HG02623 (cell line): ENCODE data around the gene KLF14.
"Not testable (repeated sequence)": the region's sequence is repeated elsewhere in the genome, so short reads cannot be mapped to it uniquely, and the experiment has no call there.

Experiments used
- ATAC-seq: cut with Tn5 transposase; IDR thresholded peaks from one replicate; pipeline ENCODE4 v1.9.1; 2021; ENCODE audit warnings: moderate library complexity; ENCODE audit not compliant: unreplicated experiment

KLF14 gene

DNA sequence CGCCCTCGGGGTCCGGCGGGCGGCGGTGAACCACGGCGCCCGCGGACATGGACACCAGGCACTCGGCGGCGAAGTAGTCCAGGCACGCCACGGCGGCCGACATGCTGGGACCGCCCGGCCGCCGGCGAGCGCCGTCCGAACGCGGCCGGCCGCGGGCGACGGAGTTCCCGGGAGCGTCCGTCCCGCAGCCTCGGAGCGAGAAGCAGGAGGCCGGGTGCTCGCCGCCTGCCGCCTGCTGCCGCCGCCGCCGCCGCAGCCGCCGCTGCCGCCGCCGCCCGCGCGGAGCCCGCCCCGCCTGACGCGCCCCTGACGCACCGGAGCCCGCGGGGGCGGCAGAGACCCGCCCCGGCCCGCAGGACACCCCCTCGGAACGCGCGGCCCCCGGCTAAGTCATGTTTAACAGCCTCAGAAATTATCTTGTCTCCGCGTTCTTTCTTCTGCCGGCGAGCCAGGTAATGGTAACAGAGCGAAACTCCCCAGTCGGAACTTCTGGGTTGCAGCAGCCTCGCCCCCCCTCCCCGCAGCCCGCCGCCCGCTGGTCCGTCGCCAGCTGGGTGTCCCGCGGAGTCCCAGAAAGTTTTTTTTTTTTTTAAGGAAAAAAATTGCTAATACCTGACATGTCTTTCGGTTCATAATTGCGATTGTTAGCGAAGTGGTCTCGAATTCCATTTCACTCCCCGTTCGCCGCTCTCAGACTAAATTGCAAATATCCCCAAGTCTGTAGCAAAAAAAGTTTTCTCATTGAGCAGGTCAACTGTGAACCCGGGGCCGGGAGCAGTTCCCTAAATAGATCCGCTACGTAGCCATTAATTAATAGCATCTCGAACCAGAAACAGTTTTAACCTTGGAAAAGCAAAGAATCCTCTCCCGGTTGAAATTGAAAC lies at the start of gene KLF14:
Gene KLF14 (minus strand): TSS at position 277 of the 884 bp plus-strand sequence. CDS start 174 bp downstream, at position 103.
- no peak for ATAC-seq

- ATAC-seq = no peak
Observed at GRCh38 chr7:130781346-130781745, 47.3 kb upstream of the KLF14 start.

DNA sequence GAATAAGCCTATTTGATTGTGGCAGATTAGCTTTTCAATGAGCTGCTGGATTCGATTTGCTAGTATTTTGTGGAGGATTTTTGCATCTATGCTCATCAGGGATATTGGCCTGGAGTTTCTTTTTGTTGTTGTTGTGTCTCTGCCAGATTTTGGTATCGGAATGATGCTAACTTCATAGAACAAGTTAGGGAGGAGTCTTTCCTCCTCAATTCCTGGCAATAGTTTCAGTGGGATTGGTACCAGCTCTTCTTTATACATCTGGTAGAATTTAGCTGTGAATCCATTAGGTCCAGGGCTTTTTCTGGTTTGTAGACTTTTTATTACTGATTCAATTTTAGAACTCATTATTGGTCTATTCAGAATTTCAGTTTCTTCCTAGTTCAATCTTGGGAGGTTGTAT lies 43.4 kb upstream of the KLF14 start:
- no peak for ATAC-seq

GRCh38 chr7:130772456-130772855 lies 38.4 kb upstream of the KLF14 start:
- not testable (repeated sequence) for ATAC-seq

DNA sequence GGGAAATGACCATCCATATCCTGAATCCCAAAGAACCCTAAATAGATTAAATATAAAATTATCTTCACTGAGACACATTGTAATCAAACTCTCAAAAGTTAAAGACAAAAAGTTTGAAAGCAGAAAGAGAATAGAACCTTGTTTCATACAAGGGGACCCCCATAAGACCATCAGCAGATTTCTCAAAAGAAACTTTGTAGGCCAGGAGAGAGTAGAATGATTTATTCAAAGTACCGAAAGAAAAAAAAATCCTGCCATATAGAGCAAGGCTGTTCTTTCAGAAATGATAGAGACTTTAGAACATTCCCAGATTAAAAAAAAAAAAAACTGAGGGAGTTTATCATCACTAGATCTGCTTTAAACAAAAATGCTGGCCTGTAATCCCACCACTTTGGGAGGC lies 34.8 kb upstream of the KLF14 start:
- no peak for ATAC-seq

GRCh38 chr7:130764569-130764968 lies 30.6 kb upstream of the KLF14 start:
- not testable (repeated sequence) for ATAC-seq

DNA sequence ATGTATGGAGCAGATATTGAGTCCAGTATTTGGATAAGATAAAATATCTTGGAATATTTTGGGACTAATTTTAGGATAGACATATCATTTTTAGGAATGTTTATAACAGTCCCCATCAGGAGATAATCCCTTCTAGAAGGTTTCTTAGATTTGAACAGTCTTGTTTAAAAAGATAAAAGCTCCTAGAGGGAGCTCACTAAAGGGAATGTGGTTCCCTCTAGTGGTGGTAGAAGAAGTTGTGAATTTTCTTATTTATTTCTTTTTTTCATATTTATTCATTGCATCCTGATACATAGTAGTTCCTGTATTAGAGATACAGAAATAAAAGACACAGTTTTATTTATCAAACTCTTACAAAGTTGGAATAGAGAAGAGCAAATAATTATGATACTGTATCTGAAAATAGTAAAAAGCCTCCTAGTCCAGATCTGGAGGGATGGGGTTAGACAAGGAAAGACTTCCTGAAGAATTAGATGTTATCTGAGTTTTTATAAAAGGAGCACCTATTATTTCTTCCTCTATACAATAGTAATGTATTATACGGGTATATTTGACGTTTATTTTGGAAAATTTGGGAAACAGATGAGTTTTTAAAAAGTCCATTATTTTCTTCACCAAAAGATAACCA lies 24.5 kb upstream of the KLF14 start:
- no peak for ATAC-seq

DNA sequence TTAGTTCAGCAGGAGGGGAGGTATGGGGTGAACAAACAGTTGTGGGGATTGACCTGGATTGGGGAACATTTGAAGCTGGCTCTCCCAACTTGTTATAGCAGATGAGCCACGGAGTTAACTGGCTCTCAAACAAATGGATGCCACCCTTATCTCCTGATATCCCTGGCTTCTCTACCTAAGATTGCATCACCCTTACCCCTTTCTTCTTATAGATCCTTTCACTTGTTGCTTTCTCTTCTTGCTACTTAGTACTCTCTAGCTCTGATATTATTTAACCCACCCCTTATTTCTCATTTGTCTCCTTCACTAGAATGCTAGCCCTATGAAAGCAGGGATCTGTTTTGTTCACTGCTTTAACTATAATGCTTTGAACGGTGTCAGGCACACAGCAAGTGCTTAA lies 22.3 kb upstream of the KLF14 start:
- no peak for ATAC-seq

- no peak for ATAC-seq
Observed at GRCh38 chr7:130752424-130752823, 18.4 kb upstream of the KLF14 start.

GRCh38 chr7:130750755-130751154 lies 16.7 kb upstream of the KLF14 start:
- no peak for ATAC-seq

DNA sequence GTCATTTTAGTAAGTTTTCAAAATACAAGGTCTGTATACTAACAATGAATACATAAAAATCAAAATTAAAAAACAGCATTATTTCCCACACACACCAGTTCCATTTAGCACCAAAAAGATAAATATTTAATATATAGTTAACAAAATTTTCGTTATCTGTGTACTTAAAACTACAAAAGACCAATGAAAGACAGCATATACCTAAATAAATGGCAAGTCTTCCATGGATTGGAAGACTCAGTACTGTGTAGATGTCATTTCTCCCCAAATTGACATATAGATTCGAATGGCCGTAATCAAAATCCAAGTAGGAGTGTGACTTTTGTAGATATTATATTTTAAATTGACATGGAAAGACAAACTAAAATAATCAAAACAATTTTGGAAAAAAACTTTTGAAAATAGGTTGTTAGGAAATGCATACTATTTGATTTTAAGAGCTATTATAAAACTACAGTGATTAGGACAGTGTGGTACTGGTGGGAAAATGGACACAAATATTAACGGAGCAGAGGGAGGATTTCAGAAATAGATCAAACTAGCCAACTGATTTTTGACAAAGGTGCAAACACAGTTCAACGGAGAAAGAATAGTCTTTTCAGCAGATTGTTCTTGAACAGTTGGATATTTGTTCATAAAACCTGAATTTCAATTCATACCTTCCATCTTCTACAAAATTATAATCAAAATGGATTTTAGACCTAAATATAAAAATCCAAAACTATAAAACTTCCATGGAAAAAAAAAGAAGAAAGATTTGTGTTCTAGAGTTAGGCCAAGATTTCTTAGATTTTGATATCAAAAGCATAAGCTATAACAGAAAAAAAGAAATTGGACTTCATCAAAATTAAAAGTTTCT lies 14.8 kb upstream of the KLF14 start:
- ATAC-seq = no peak

- ATAC-seq = no peak
Observed at GRCh38 chr7:130741331-130741995, 7.5 kb upstream of the KLF14 start.

DNA sequence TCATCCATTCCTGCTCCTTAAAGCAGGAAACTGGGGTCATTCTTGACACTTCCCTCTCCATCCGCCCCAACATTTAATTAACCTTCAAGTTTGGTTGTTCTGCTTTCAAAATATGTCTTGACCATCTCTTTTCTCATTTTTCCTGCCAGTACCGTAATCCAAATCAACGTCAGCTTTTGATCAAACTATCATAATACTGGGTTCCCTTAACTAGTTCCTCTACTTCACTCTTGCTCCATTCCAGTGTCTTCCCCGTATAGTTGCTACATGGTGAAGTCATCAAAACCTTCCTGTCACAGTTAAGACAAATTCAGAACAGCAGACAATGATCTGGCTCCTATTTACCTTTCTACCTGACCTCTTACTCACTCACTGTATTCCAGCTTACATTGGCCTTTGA lies 6.6 kb upstream of the KLF14 start:
- ATAC-seq = no peak

- ATAC-seq = no peak
Observed at GRCh38 chr7:130736298-130736900, 2.4 kb upstream of the KLF14 start.

DNA sequence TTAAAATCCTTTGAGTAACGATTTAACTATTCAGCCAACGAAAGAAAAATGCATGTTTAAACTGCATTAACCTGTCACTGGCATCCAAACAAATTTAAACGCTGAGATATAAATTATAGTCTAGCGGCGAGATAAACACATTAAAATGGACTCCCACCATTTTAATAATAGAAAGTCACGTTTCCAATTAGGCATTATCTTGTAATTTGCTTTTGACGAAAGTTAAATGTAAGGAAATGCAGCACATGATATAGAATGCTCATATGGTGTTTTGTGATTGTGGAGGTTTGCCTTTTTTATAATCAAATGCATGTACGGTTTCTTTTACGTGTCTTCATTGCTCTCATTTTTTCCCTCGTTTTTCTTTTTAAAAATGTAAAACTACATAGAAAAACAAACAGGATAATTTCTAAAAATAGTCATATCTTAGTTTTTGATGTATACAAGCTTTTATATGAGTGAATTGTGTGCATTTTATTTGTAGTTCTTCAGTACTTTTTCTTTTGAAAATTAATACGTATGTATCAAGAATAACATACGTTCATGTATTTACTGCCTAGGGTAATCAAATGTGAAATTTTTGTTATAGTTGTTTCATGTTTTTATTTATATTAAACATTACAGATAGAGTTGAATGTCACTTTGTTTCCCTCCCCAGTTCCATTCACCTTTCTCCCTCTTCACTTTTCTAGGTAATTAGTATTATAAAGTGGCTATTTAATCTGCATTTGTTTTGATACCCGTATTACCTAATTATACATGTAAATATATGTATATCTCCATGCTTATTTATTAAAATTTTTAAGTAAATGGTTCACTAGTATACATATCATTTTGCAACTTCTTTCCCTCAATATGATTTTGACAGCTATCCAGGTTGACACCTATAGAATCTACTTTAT lies 1.1 kb upstream of the KLF14 start:
- ATAC-seq = no peak

DNA sequence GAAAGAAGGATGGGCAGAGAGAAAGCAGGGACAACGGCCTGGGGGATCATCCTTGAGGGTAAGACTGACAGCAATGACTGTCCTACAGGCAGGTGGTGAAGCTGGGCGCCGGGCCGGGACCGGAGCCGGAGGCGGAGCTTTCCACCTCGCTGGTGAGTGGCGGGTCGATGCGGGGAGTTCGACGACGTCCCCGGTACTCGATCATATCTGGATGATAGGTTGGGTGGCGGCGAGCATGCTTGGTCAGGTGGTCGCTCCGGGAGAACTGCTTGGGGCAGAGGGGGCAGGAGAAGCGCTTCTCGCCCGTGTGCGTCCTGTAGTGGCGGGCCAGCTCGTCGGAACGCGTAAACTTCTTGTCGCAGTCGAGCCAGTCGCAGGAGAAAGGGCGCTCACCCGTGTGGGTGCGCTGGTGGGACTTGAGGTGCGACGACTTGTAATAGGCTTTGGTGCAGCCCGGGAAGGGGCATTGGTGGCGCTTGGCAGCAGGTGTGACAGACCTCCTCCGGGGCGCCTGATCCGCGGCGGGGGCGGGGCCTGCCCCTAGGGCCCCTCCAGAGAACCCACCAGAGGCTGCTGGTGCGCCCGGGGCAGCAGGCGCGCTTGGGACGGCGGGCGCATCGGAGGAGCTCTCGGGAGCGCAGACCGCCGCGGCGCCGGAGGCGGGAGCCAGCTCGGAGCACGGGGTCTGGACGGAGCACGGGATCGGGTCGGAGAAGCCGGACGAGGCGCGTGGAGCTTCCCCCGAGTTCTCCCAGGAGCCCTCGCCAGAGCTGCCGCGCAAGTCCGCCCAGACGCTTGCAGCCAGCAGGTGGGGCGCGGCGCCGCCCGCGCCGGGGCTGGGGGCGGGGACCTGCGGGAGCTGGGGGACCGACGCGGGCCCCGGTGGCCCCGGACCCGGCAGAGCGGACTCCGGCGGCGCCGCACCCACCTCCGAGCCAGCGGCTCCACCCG lies 752 bp downstream of the KLF14 start:
- ATAC-seq = no peak

GRCh38 chr7:130723784-130724183 lies 10.2 kb downstream of the KLF14 start:
- ATAC-seq = no peak
